Vagina (tissue), 2 donors: ENCODE measurements around the gene SRR.

Source experiments
- CTCF ChIP-seq, 3 experiments: fragments of 450-650 bp in 2 of 3; fragments of 200-600 bp in 1 of 3; sonication (generic) in 1 of 3; IDR thresholded peaks; one replicate each; pipeline ENCODE4 v1.5.1; 2017 to 2019; ENCODE audit warnings: antibody characterized with exemption in 3 of 3, mild to moderate bottlenecking in 2 of 3, moderate library complexity in 2 of 3
- POLR2A ChIP-seq, 2 donors: fragments of 450-650 bp; IDR thresholded peaks; one replicate each; pipeline ENCODE4 v1.6.1; 2017; ENCODE audit warnings: antibody characterized with exemption in 2 of 2, mild to moderate bottlenecking in 2 of 2, moderate library complexity in 2 of 2

- TF ChIP-seq CTCF (IDR thresholded peaks at IDR 0.05) (no peak), POLR2A (IDR thresholded peaks at IDR 0.05) (no peak)
These were observed 20.4 kb upstream of the SRR start for GRCh38 chr17:2283302-2283701.
